GM21717 (cell line): ENCODE data around the gene MCCD1.
"Not testable (repeated sequence)": the region's sequence is repeated elsewhere in the genome, so short reads cannot be mapped to it uniquely, and the experiment has no call there.

Source experiments
- ATAC-seq: cut with Tn5 transposase; IDR thresholded peaks from one replicate; pipeline ENCODE4 v1.9.1; 2021; ENCODE audit warnings: mild to moderate bottlenecking, moderate library complexity; ENCODE audit not compliant: unreplicated experiment

MCCD1 gene

GRCh38 chr6:31528821-31529328, at the start of gene MCCD1:
TSS of gene MCCD1 (plus strand) at chr6:31528962. CDS start at chr6:31529015, 53 bp downstream.
- no peak for ATAC-seq

GRCh38 chr6:31479151-31479932, 49.4 kb upstream of the MCCD1 start:
- ATAC-seq, result no peak

- ATAC-seq, result no peak
These were observed 48.7 kb upstream of the MCCD1 start for GRCh38 chr6:31479933-31480535.

GRCh38 chr6:31480574-31480973, 48.2 kb upstream of the MCCD1 start:
- ATAC-seq, result no peak

GRCh38 chr6:31483392-31483791, 45.4 kb upstream of the MCCD1 start:
- ATAC-seq, result no peak

- ATAC-seq, result no peak
These were observed 43.7 kb upstream of the MCCD1 start for GRCh38 chr6:31485055-31485454.

- ATAC-seq, result not testable (repeated sequence)
These were observed 42.5 kb upstream of the MCCD1 start for GRCh38 chr6:31486065-31486837.

- not testable (repeated sequence) for ATAC-seq
These were observed 41.1 kb upstream of the MCCD1 start for GRCh38 chr6:31487674-31488073.

- ATAC-seq, result no peak
These were observed 39.7 kb upstream of the MCCD1 start for GRCh38 chr6:31489086-31489485.

- no peak for ATAC-seq
These were observed 38.5 kb upstream of the MCCD1 start for GRCh38 chr6:31490115-31490873.

- not testable (repeated sequence) for ATAC-seq
These were observed 35.2 kb upstream of the MCCD1 start for GRCh38 chr6:31493550-31493874.

GRCh38 chr6:31493875-31494694, 34.7 kb upstream of the MCCD1 start:
- peak; percentile 31 for ATAC-seq

GRCh38 chr6:31495580-31495979, 33.2 kb upstream of the MCCD1 start:
- ATAC-seq, result no peak

GRCh38 chr6:31496826-31497225, 31.9 kb upstream of the MCCD1 start:
- not testable (repeated sequence) for ATAC-seq

- ATAC-seq, result no peak
These were observed 31.0 kb upstream of the MCCD1 start, which contains the start of gene MICB for GRCh38 chr6:31497531-31498476. TSS of gene MICB (plus strand) at chr6:31498145. CDS start at chr6:31498194, 49 bp downstream.

- ATAC-seq, result no peak
These were observed 30.0 kb upstream of the MCCD1 start for GRCh38 chr6:31498748-31499147.

GRCh38 chr6:31499648-31500047, 29.1 kb upstream of the MCCD1 start:
- ATAC-seq, result not testable (repeated sequence)

GRCh38 chr6:31502586-31502985, 26.2 kb upstream of the MCCD1 start:
- no peak for ATAC-seq

GRCh38 chr6:31509036-31509435, 19.7 kb upstream of the MCCD1 start:
- ATAC-seq, result not testable (repeated sequence)
